H9 (cell line): ENCODE measurements around the gene DLG2. TPM values are rescaled to one million over a fixed set of nuclear protein-coding genes. Genes with fewer than 3 reads are reported as not detected.

Experiments used
- DNase-seq: peaks from one replicate; pipeline ENCODE4 v3.0.0-alpha.2; 2017
- H2AFZ ChIP-seq: one replicate; pipeline ENCODE4 v1.6.1; 2013; ENCODE audit warnings: mild to moderate bottlenecking, low read length, control low read depth, moderate library complexity
- H2AK5ac ChIP-seq: 2 replicates; pipeline ENCODE4 v1.6.1; 2013; ENCODE audit warnings: low read length, control low read depth, mixed read lengths; ENCODE audit not compliant: insufficient read length
- H2BK120ac ChIP-seq: one replicate; pipeline ENCODE4 v1.6.1; 2013; ENCODE audit warnings: low read depth, mild to moderate bottlenecking, low read length, control low read depth, inconsistent platforms; ENCODE audit not compliant: poor library complexity, severe bottlenecking
- H2BK12ac ChIP-seq: 2 replicates; pipeline ENCODE4 v1.6.1; 2013; ENCODE audit warnings: low read length, control low read depth, mixed read lengths, low read depth; ENCODE audit not compliant: insufficient read length
- H2BK15ac ChIP-seq: 2 replicates; pipeline ENCODE4 v1.6.1; 2013; ENCODE audit warnings: low read depth, low read length, control low read depth
- H2BK20ac ChIP-seq: one replicate; pipeline ENCODE4 v1.6.1; 2013; ENCODE audit warnings: low read depth, mild to moderate bottlenecking, low read length, control low read depth, inconsistent platforms; ENCODE audit not compliant: poor library complexity, severe bottlenecking
- H2BK5ac ChIP-seq: 2 replicates; pipeline ENCODE4 v1.6.1; 2013; ENCODE audit warnings: low read length, control low read depth, mixed read lengths; ENCODE audit not compliant: insufficient read length
- H3K14ac ChIP-seq: 2 replicates; pipeline ENCODE4 v1.6.1; 2013; ENCODE audit warnings: low read length, control low read depth; ENCODE audit not compliant: insufficient read depth
- H3K18ac ChIP-seq: 2 replicates; pipeline ENCODE4 v1.6.1; 2013; ENCODE audit warnings: low read depth, mild to moderate bottlenecking, mixed read lengths, low read length, control low read depth; ENCODE audit not compliant: insufficient read length
- H3K23ac ChIP-seq: 2 replicates; pipeline ENCODE4 v1.6.1; 2013; ENCODE audit warnings: low read length, control low read depth, mixed read lengths, low read depth; ENCODE audit not compliant: insufficient read length
- H3K23me2 ChIP-seq: 2 replicates; pipeline ENCODE4 v1.6.1; 2013; ENCODE audit warnings: low read depth, mild to moderate bottlenecking, mixed read lengths, low read length, control low read depth; ENCODE audit not compliant: insufficient read length, poor library complexity, severe bottlenecking
- H3K27ac ChIP-seq: 2 replicates; pipeline ENCODE4 v1.5.1; 2013; ENCODE audit warnings: low read length, control low read depth, mixed read lengths, low read depth; ENCODE audit not compliant: insufficient read length
- H3K27me3 ChIP-seq: 2 replicates; pipeline ENCODE4 v1.6.1; 2013; ENCODE audit warnings: low read length, control low read depth, inconsistent platforms; ENCODE audit not compliant: insufficient read depth
- H3K4ac ChIP-seq: 2 replicates; pipeline ENCODE4 v1.6.1; 2013; ENCODE audit warnings: low read depth, mild to moderate bottlenecking, control low read depth, inconsistent platforms, low read length, moderate library complexity
- H3K4me1 ChIP-seq: 2 replicates; pipeline ENCODE4 v1.6.1; 2013; ENCODE audit warnings: low read length, control low read depth, inconsistent platforms; ENCODE audit not compliant: insufficient read depth
- H3K4me2 ChIP-seq: 2 replicates; pipeline ENCODE4 v1.6.1; 2013; ENCODE audit warnings: low read length, control low read depth, mixed read lengths; ENCODE audit not compliant: insufficient read length, insufficient read depth
- H3K56ac ChIP-seq: 2 replicates; pipeline ENCODE4 v1.6.1; 2013; ENCODE audit warnings: low read depth, mild to moderate bottlenecking, mixed read lengths, low read length, control low read depth; ENCODE audit not compliant: insufficient read length
- H3K79me1 ChIP-seq: 2 replicates; pipeline ENCODE4 v1.6.1; 2013; ENCODE audit warnings: low read depth, mild to moderate bottlenecking, moderate library complexity, low read length, control low read depth, inconsistent platforms; ENCODE audit not compliant: insufficient read depth, poor library complexity, severe bottlenecking
- H3K79me2 ChIP-seq: 2 replicates; pipeline ENCODE4 v1.6.1; 2013; ENCODE audit warnings: low read length, control low read depth, inconsistent platforms; ENCODE audit not compliant: insufficient read depth
- H3K9ac ChIP-seq: 2 replicates; pipeline ENCODE4 v1.6.1; 2013; ENCODE audit warnings: low read length, control low read depth, mixed read lengths; ENCODE audit not compliant: insufficient read length; ENCODE audit errors: extremely low read depth
- H3K9me3 ChIP-seq: one replicate; pipeline ENCODE4 v1.6.1; 2013; ENCODE audit warnings: low read depth, low read length, inconsistent platforms; ENCODE audit not compliant: control insufficient read depth
- H3T11ph ChIP-seq: one replicate; pipeline ENCODE4 v1.6.1; 2013; ENCODE audit warnings: mild to moderate bottlenecking, low read length, control low read depth, inconsistent platforms
- H4K20me1 ChIP-seq: one replicate; pipeline ENCODE4 v1.6.1; 2013; ENCODE audit not compliant: control insufficient read depth, insufficient read length, insufficient read depth
- H4K5ac ChIP-seq: 2 replicates; pipeline ENCODE4 v1.6.1; 2013; ENCODE audit warnings: low read depth, mild to moderate bottlenecking, mixed read lengths, low read length, control low read depth; ENCODE audit not compliant: insufficient read length
- H4K8ac ChIP-seq: replicated peaks from 2 replicates; pipeline ENCODE4 v1.6.1; 2013; ENCODE audit warnings: low read length, control low read depth, mixed read lengths, low read depth; ENCODE audit not compliant: insufficient read length
- H4K91ac ChIP-seq: 2 replicates; pipeline ENCODE4 v1.6.1; 2013; ENCODE audit warnings: low read depth, mild to moderate bottlenecking, moderate library complexity, mixed read lengths, low read length, control low read depth; ENCODE audit not compliant: insufficient read length
- H3K27ac Mint-ChIP-seq, 3 experiments: 2 replicates in 2 of 3; 3 replicates in 1 of 3; pipeline ENCODE4 v1.8.0; 2020 to 2021; ENCODE audit warnings: mixed read lengths in 3 of 3, mild to moderate bottlenecking in 1 of 3, moderate library complexity in 1 of 3
- H3K27me3 Mint-ChIP-seq: 2 replicates; pipeline ENCODE4 v1.8.0; 2021; ENCODE audit warnings: low read depth, mild to moderate bottlenecking, moderate library complexity, mixed read lengths
- H3K36me3 Mint-ChIP-seq, 3 experiments: 2 replicates in 2 of 3; 3 replicates in 1 of 3; pipeline ENCODE4 v1.8.0; 2020 to 2021; ENCODE audit warnings: low read depth in 3 of 3, mixed read lengths in 3 of 3; ENCODE audit not compliant: insufficient read depth in 1 of 3
- H3K4me1 Mint-ChIP-seq, 2 experiments: 2 replicates each; pipeline ENCODE4 v1.8.0; 2020; ENCODE audit warnings: mixed read lengths in 2 of 2
- H3K4me3 Mint-ChIP-seq, 2 experiments: 2 replicates in 1 of 2; 3 replicates in 1 of 2; pipeline ENCODE4 v1.8.0; 2020 to 2021; ENCODE audit warnings: mild to moderate bottlenecking in 2 of 2, mixed read lengths in 2 of 2, moderate library complexity in 1 of 2
- H3K9me3 Mint-ChIP-seq, 2 experiments: 2 replicates in 1 of 2; 3 replicates in 1 of 2; pipeline ENCODE4 v1.8.0; 2020; ENCODE audit warnings: mild to moderate bottlenecking in 2 of 2, mixed read lengths in 2 of 2, moderate library complexity in 1 of 2
- CTCF ChIP-seq: fragments of 200-600 bp; sonication (generic); conservative IDR thresholded peaks from 3 replicates; pipeline ENCODE4 v1.8.0; 2021; ENCODE audit warnings: antibody characterized with exemption, mild to moderate bottlenecking
- WGBS: extraction: QIAGEN DNeasy Blood & Tissue Kit; methylation state at CpG from one replicate; pipeline ENCODE4 v1.1.7; 2013; ENCODE audit warnings: missing lambda C conversion rate, low lambda C conversion rate, mixed read lengths; ENCODE audit not compliant: insufficient read length; ENCODE audit errors: extremely low coverage; 5-methylcytosine and 5-hydroxymethylcytosine counted together
- total RNA-seq: library from RNA; stranded (reverse); gene quantifications from 2 replicates; pipeline ENCODE4 v1.2.1, GENCODE V29; 2021

DLG2 gene
- total RNA-seq, 1 experiment from 2014 or later, result 8.0 TPM

GRCh38 chr11:84894666-84895065 lies 732.5 kb downstream of the DLG2 start:
- no peak overlapping the region for H2BK20ac ChIP-seq
- no peak overlapping the region for H2BK120ac ChIP-seq
- H3K36me3 Mint-ChIP-seq, result no peaks in the 10 kb centered on the region
- no peaks in the 10 kb centered on the region for H3K9me3 Mint-ChIP-seq
- H3K27ac Mint-ChIP-seq, result no peak overlapping the region
- H4K20me1 ChIP-seq, result no peaks in the 10 kb centered on the region
- no peak overlapping the region for H3K14ac ChIP-seq
- no peak overlapping the region for H3K18ac ChIP-seq
- H3K4me1 ChIP-seq, result no peaks in the 10 kb centered on the region
- H3K4me3 Mint-ChIP-seq, result no peak overlapping the region
- no peaks in the 10 kb centered on the region for H3K27me3 Mint-ChIP-seq
- H3K9ac ChIP-seq, result no peak overlapping the region
- H4K8ac ChIP-seq, result no peak overlapping the region
- H2BK12ac ChIP-seq, result no peak overlapping the region
- H3K4me2 ChIP-seq, result no peak overlapping the region
- no peak overlapping the region for H4K5ac ChIP-seq
- no CpG with 5 or more reads among the region's 2 CpGs for WGBS
- no peaks in the 10 kb centered on the region for H3K79me2 ChIP-seq
- no peak overlapping the region for H2BK15ac ChIP-seq
- no peaks in the 10 kb centered on the region for H3K9me3 ChIP-seq
- no peak overlapping the region for H3K4ac ChIP-seq
- no peaks in the 10 kb centered on the region for H3K27me3 ChIP-seq
- no peak; the same call in 2 of the 3 replicates for TF ChIP-seq CTCF
- no peak overlapping the region for H3T11ph ChIP-seq
- H2BK5ac ChIP-seq, result no peak overlapping the region
- H3K27ac ChIP-seq, result no peak overlapping the region
- no peak for DNase-seq
- no peak overlapping the region for H3K56ac ChIP-seq
- H3K23me2 ChIP-seq, result no peaks in the 10 kb centered on the region
- no peak overlapping the region for H2AFZ ChIP-seq
- H3K23ac ChIP-seq, result no peak overlapping the region
- H4K91ac ChIP-seq, result no peak overlapping the region
- no peak overlapping the region for H2AK5ac ChIP-seq
- H3K79me1 ChIP-seq, result no peaks in the 10 kb centered on the region
- H3K4me1 Mint-ChIP-seq, result peaks cover 4% of the 10 kb centered on the region in 2 experiments; a peak in 3 of 4 replicates
